HepG2 (cell line): Measurements from ENCODE around the gene NT5C3B. TPM values are rescaled to one million over a fixed set of nuclear protein-coding genes. Genes with fewer than 3 reads are reported as not detected.
A peak's percentile ranks its signal among the peaks of the same experiment; 100 is the strongest.

Source experiments
- CAMTA2 ChIP-seq: sonication (generic); formaldehyde crosslinking; IDR thresholded peaks from 2 replicates; pipeline ENCODE4 v1.4.0; 2020; ENCODE audit warnings: mild to moderate bottlenecking, missing genetic modification reagents, borderline replicate concordance
- E2F2 ChIP-seq: sonication (generic); formaldehyde crosslinking; IDR thresholded peaks from 2 replicates; pipeline ENCODE4 v1.4.0; 2020; ENCODE audit warnings: missing genetic modification reagents, borderline replicate concordance
- KMT2A ChIP-seq: sonication (generic); formaldehyde crosslinking; IDR thresholded peaks from 2 replicates; pipeline ENCODE4 v1.4.0; 2020; ENCODE audit warnings: missing genetic modification reagents
- MLX ChIP-seq: IDR thresholded peaks from 2 replicates; pipeline ENCODE4 v1.6.1; 2016
- SOX6 ChIP-seq, 2 experiments: fragments of 450-650 bp in 1 of 2; sonication (generic) in 1 of 2; formaldehyde crosslinking in 1 of 2; IDR thresholded peaks; 2 replicates each; pipeline versions ENCODE4 v1.4.0 to v1.6.1; 2017 to 2020; ENCODE audit warnings: antibody characterized with exemption in 1 of 2, mild to moderate bottlenecking in 1 of 2, missing genetic modification reagents in 1 of 2
- TFE3 ChIP-seq: IDR thresholded peaks from 2 replicates; pipeline ENCODE4 v1.6.1; 2016
- THRA ChIP-seq: sonication (generic); formaldehyde crosslinking; IDR thresholded peaks from 2 replicates; pipeline ENCODE4 v1.4.0; 2020; ENCODE audit warnings: missing genetic modification reagents, borderline replicate concordance
- TIGD3 ChIP-seq: sonication (generic); formaldehyde crosslinking; IDR thresholded peaks from 2 replicates; pipeline ENCODE4 v1.5.1; 2020; ENCODE audit warnings: mild to moderate bottlenecking, missing genetic modification reagents, borderline replicate concordance
- YEATS2 ChIP-seq: sonication (generic); formaldehyde crosslinking; IDR thresholded peaks from 2 replicates; pipeline ENCODE4 v1.4.0; 2020; ENCODE audit warnings: missing genetic modification reagents, borderline replicate concordance
- ZBED4 ChIP-seq: sonication (generic); formaldehyde crosslinking; IDR thresholded peaks from 2 replicates; pipeline ENCODE4 v1.4.0; 2020; ENCODE audit warnings: missing genetic modification reagents, borderline replicate concordance
- ZKSCAN1 ChIP-seq: fragments of 150-350 bp; IDR thresholded peaks from 2 replicates; pipeline ENCODE4 v1.6.1; 2014; ENCODE audit warnings: low read length
- ZNF17 ChIP-seq: sonication (generic); formaldehyde crosslinking; IDR thresholded peaks from 2 replicates; pipeline ENCODE4 v1.5.0; 2020; ENCODE audit warnings: mild to moderate bottlenecking, missing genetic modification reagents
- ZNF274 ChIP-seq: sonication (generic); formaldehyde crosslinking; IDR thresholded peaks from 2 replicates; pipeline ENCODE4 v1.5.1; 2020; ENCODE audit warnings: mild to moderate bottlenecking, missing genetic modification reagents
- ZNF275 ChIP-seq: sonication (generic); formaldehyde crosslinking; IDR thresholded peaks from 2 replicates; pipeline ENCODE4 v1.8.0; 2022; ENCODE audit warnings: missing genetic modification reagents, mild to moderate bottlenecking, inconsistent platforms, borderline replicate concordance
- ZNF430 ChIP-seq: sonication (generic); formaldehyde crosslinking; IDR thresholded peaks from 2 replicates; pipeline ENCODE4 v1.9.0; 2021; ENCODE audit warnings: mild to moderate bottlenecking, missing genetic modification reagents
- ZNF446 ChIP-seq: sonication (generic); formaldehyde crosslinking; IDR thresholded peaks from 2 replicates; pipeline ENCODE4 v1.5.0; 2020; ENCODE audit warnings: mild to moderate bottlenecking, missing genetic modification reagents
- ZNF577 ChIP-seq: sonication (generic); formaldehyde crosslinking; IDR thresholded peaks from 2 replicates; pipeline ENCODE4 v1.4.0; 2020; ENCODE audit warnings: mild to moderate bottlenecking, low read depth, missing genetic modification reagents, borderline replicate concordance
- polyA plus RNA-seq, 8 experiments: library from polyadenylated mRNA; depleted of rRNA in 3 of 8; stranded (reverse) in 7 of 8; unstranded in 1 of 8; fragments of >200 nt; fragmentation: Illumina TruSeq in 4 of 8; extraction: Trizol in 4 of 8; gene quantifications; 2 replicates each; pipeline versions ENCODE4 v1.2.1 to v1.2.3, GENCODE V29; 2011 to 2016; ENCODE audit warnings: low read depth in 4 of 8, missing spikeins in 1 of 8, mixed read lengths in 1 of 8; ENCODE audit not compliant: insufficient read depth in 1 of 8
- total RNA-seq, 5 experiments: library from RNA; depleted of rRNA; stranded (reverse); fragments of >200 nt; fragmentation: Illumina TruSeq; extraction: Trizol; gene quantifications; 2 replicates each; pipeline ENCODE4 v1.2.3, GENCODE V29; 2016; ENCODE audit warnings: low read depth in 1 of 5

Gene NT5C3B
- total and polyA plus RNA-seq, 2 of the 13 experiments (the other 11 are each of a cell fraction or from before 2014, with no cell fraction given), result 104 to 126 TPM

GRCh38 chr17:41813152-41813680, 22.8 kb downstream of the NT5C3B start (continued):
- TF ChIP-seq YEATS2, result 0 out of 2 replicates have a peak, but pooled peaks have one; percentile 1
- TF ChIP-seq E2F2, result no peak
- TF ChIP-seq ZNF17 (CRISPR knock-in tag), result no peak
- no peak for TF ChIP-seq ZNF446 (CRISPR knock-in tag)
- TF ChIP-seq THRA (CRISPR knock-in tag), result no peak
- TF ChIP-seq SOX6 (IDR thresholded peaks at IDR 0.05), result no peak
- TF ChIP-seq SOX6 (CRISPR knock-in tag; IDR thresholded peaks at IDR 0.05), result 0 out of 2 replicates have a peak, but pooled peaks have one; percentile 7
- no peak for TF ChIP-seq CAMTA2
- TF ChIP-seq TIGD3 (CRISPR knock-in tag), result 0 out of 2 replicates have a peak, but pooled peaks have one; percentile 14
- no peak for TF ChIP-seq ZNF274 (CRISPR knock-in tag)
- TF ChIP-seq ZNF577 (CRISPR knock-in tag), result no peak
- no peak for TF ChIP-seq ZKSCAN1
- TF ChIP-seq ZBED4 (CRISPR knock-in tag), result no peak
- no peak for TF ChIP-seq TFE3 (CRISPR knock-in tag)
- TF ChIP-seq KMT2A (CRISPR knock-in tag), result 0 out of 2 replicates have a peak, but pooled peaks have one; percentile 11
- peak; percentile 4; the same call in 1 of the 2 replicates for TF ChIP-seq MLX
- peak; percentile 1; the same call in 1 of the 2 replicates for TF ChIP-seq ZNF275 (CRISPR knock-in tag)
- TF ChIP-seq ZNF430 (CRISPR knock-in tag), result no peak
